Transverse colon (tissue), 4 donors: Measurements from ENCODE around the gene CHCHD6. TPM values are rescaled to one million over a fixed set of nuclear protein-coding genes. Genes with fewer than 3 reads are reported as not detected.

Experiments
- DNase-seq: peaks from one replicate; pipeline ENCODE4 v3.0.0-alpha.2; 2019
- H3K27ac ChIP-seq, 4 donors: fragments of 200-600 bp; sonication (generic); 2 replicates each; pipeline ENCODE4 v1.5.1; 2016 to 2018; ENCODE audit warnings: inconsistent platforms in 4 of 4
- H3K27me3 ChIP-seq: fragments of 200-600 bp; sonication (generic); 2 replicates; pipeline ENCODE4 v1.5.1; 2017; ENCODE audit warnings: inconsistent platforms
- H3K36me3 ChIP-seq, 4 donors: fragments of 200-600 bp; sonication (generic); 2 replicates each; pipeline ENCODE4 v1.5.1; 2017 to 2019; ENCODE audit warnings: inconsistent platforms in 4 of 4
- H3K4me1 ChIP-seq, 4 donors: fragments of 200-600 bp; sonication (generic); 2 replicates each; pipeline ENCODE4 v1.5.1; 2017 to 2020; ENCODE audit warnings: inconsistent platforms in 4 of 4
- H3K4me3 ChIP-seq, 4 donors: fragments of 200-600 bp; sonication (generic); 1 replicate in 1 of 4; 2 replicates in 3 of 4; pipeline versions ENCODE4 v1.5.1 to v1.6.1; 2017 to 2019; ENCODE audit warnings: inconsistent platforms in 4 of 4
- H3K9me3 ChIP-seq, 2 donors: fragments of 200-600 bp; sonication (generic); 2 replicates each; pipeline ENCODE4 v1.5.1; 2017 to 2019; ENCODE audit warnings: inconsistent platforms in 2 of 2
- CTCF ChIP-seq, 5 experiments: fragments of 200-600 bp in 3 of 5; fragments of 450-650 bp in 2 of 5; sonication (generic) in 3 of 5; IDR thresholded peaks; 1 replicate in 2 of 5; 2 replicates in 3 of 5; pipeline ENCODE4 v1.5.1; 2016 to 2017; ENCODE audit warnings: antibody characterized with exemption in 5 of 5, inconsistent platforms in 3 of 5, mild to moderate bottlenecking in 2 of 5, moderate library complexity in 1 of 5
- EP300 ChIP-seq: sonication (generic); formaldehyde crosslinking; IDR thresholded peaks from one replicate; pipeline ENCODE4 v1.6.1; 2017; ENCODE audit warnings: antibody characterized with exemption, low read depth
- POLR2A ChIP-seq: fragments of 450-650 bp; IDR thresholded peaks from one replicate; pipeline ENCODE4 v1.6.1; 2016; ENCODE audit warnings: antibody characterized with exemption, mild to moderate bottlenecking, moderate library complexity
- POLR2AphosphoS5 ChIP-seq, 3 donors: sonication (generic); formaldehyde crosslinking; IDR thresholded peaks; one replicate each; pipeline ENCODE4 v1.6.1; 2016; ENCODE audit warnings: antibody characterized with exemption in 3 of 3
- WGBS, 2 donors: methylation state at CpG; one replicate each; pipeline ENCODE4 v1.1.5; 2018; ENCODE audit warnings: low coverage in 1 of 2; 5-methylcytosine and 5-hydroxymethylcytosine counted together
- in situ Hi-C, 4 donors: fragments of 200-750 bp; cut with MboI; loops; one replicate each; pipeline versions ENCODE4 v1.15.0 to v1.15.1; 2017; ENCODE audit warnings: low sequenced_read_pairs in 3 of 4, low pct_ligation_motif_present in 1 of 4, low pct_unique_long_range_greater_than_20kb in 1 of 4
- intact Hi-C: fragments of 100-400 bp; cut with DNase I; formaldehyde crosslinking; loops from one replicate; pipeline ENCODE4 v1.15.1; 2023; ENCODE audit warnings: low total_unique reads
- total RNA-seq, 4 donors: library from RNA; depleted of rRNA; stranded (reverse); fragments of >200 nt; gene quantifications; one replicate each; pipeline ENCODE4 v1.1.0, GENCODE V29; 2016

CHCHD6 gene
- total RNA-seq, 4 donors from 2014 or later, result 4.6 to 12.1 (median 5.3) TPM

- no peaks in the 10 kb centered on the region for H3K36me3 ChIP-seq
- 92% methylated on average over 6 of the region's 6 CpGs; no CpG with 5 or more reads in 1 of the 2 donors for WGBS, 2 donors
- no peak overlapping the region for H3K27ac ChIP-seq
- TF ChIP-seq CTCF (IDR thresholded peaks at IDR 0.05), result no peak
- no peak for TF ChIP-seq POLR2A
- TF ChIP-seq EP300, result no peak
- no peak for TF ChIP-seq POLR2AphosphoS5 (IDR thresholded peaks at IDR 0.05)
- H3K4me1 ChIP-seq, result no peaks in the 10 kb centered on the region
- no peak for DNase-seq
- intact Hi-C loops (no loop called here), in situ Hi-C loops (no loop called here)
- no peaks in the 10 kb centered on the region for H3K9me3 ChIP-seq
- H3K4me3 ChIP-seq, result no peak overlapping the region
- no peaks in the 10 kb centered on the region for H3K27me3 ChIP-seq
Measured at GRCh38 chr3:126857928-126858327, 153.9 kb downstream of the CHCHD6 start.

GRCh38 chr3:126858401-126858800, 154.4 kb downstream of the CHCHD6 start:
- 96% methylated on average over 11 of the region's 11 CpGs; no CpG with 5 or more reads in 1 of the 2 donors for WGBS, 2 donors
- Histone ChIP-seq H3K27me3 (no peaks in the 10 kb centered on the region), H3K9me3 (no peaks in the 10 kb centered on the region), H3K4me3 (no peak overlapping the region), H3K27ac (no peak overlapping the region), H3K4me1 (no peaks in the 10 kb centered on the region), H3K36me3 (no peaks in the 10 kb centered on the region)
- no peak for TF ChIP-seq CTCF (IDR thresholded peaks at IDR 0.05)
- TF ChIP-seq EP300, result no peak
- no peak for TF ChIP-seq POLR2A
- TF ChIP-seq POLR2AphosphoS5 (IDR thresholded peaks at IDR 0.05), result no peak
- no peak for DNase-seq
- intact Hi-C loops (no loop called here), in situ Hi-C loops (no loop called here)

- WGBS, 2 donors, result 88 to 95% methylated on average over 5 to 10 of the region's 10 CpGs
- H3K27ac ChIP-seq, result no peak overlapping the region
- no peaks in the 10 kb centered on the region for H3K9me3 ChIP-seq
- no peaks in the 10 kb centered on the region for H3K27me3 ChIP-seq
- H3K36me3 ChIP-seq, result no peaks in the 10 kb centered on the region
- TF ChIP-seq POLR2A, result no peak
- no peak for TF ChIP-seq POLR2AphosphoS5 (IDR thresholded peaks at IDR 0.05)
- no peak for TF ChIP-seq CTCF (IDR thresholded peaks at IDR 0.05)
- no peak for TF ChIP-seq EP300
- intact Hi-C loops (no loop called here), in situ Hi-C loops (no loop called here)
- no peaks in the 10 kb centered on the region for H3K4me1 ChIP-seq
- no peak for DNase-seq
- no peak overlapping the region for H3K4me3 ChIP-seq
Measured at GRCh38 chr3:126858887-126859286, 154.8 kb downstream of the CHCHD6 start.

GRCh38 chr3:126859415-126860246, 155.6 kb downstream of the CHCHD6 start:
- no peak overlapping the region for H3K4me3 ChIP-seq
- H3K9me3 ChIP-seq, result no peaks in the 10 kb centered on the region
- in situ Hi-C loops (no loop called here), intact Hi-C loops (no loop called here)
- no peak overlapping the region for H3K27ac ChIP-seq
- no peak for DNase-seq
- no peaks in the 10 kb centered on the region for H3K4me1 ChIP-seq
- no peaks in the 10 kb centered on the region for H3K27me3 ChIP-seq
- H3K36me3 ChIP-seq, result no peaks in the 10 kb centered on the region
- TF ChIP-seq POLR2AphosphoS5 (IDR thresholded peaks at IDR 0.05) (no peak), POLR2A (no peak), CTCF (IDR thresholded peaks at IDR 0.05) (no peak), EP300 (no peak)
- WGBS, 2 donors, result 92% methylated on average over 16 of the region's 16 CpGs; no CpG with 5 or more reads in 1 of the 2 donors
